Limb (tissue), 2 donors: ENCODE results near the gene FAM20A.
A peak's percentile ranks its signal among the peaks of the same experiment; 100 is the strongest.

Experiments
- DNase-seq, 2 donors: peaks; one replicate each; pipeline ENCODE4 v3.0.0-alpha.2; 2016; ENCODE audit errors: extremely low spot score in 2 of 2

Gene FAM20A

DNA sequence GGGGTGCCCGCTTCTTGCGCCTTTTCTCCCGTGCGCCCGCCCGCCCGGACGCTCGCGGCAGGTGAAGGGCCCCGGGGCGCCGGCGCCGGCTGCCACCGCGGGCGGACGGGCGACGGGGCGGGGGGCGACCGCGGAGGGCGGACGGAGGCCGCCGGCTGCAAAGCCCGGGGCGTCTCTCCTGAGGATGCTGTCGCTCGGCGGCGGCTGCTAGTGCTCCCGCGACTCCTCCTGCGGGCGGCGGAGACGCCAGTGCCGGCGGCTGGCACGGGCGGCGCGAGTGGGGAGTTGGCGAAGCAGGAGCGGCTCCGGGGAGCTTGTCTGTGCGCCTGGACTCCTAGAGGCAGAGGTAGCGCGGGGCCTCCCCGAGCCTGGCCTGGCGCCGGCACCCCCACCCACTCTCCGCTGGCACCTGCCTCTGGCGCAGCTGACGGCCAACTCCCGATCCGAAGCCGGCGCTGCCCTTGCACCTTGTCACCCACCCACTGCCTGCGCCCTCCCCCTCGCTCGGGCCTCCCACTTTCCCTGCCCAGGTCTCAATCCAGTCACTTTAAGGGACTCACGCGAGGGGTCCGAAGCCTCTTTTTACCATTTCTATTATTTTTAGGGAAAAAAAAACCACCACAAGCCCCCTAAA is at the start of gene FAM20A:
FAM20A (minus strand) TSS at position 437 of the 634 bp plus-strand sequence. CDS start 701 bp downstream, outside the sequence.
- peak in 1 of 2 donors; percentile 63 for DNase-seq

DNA sequence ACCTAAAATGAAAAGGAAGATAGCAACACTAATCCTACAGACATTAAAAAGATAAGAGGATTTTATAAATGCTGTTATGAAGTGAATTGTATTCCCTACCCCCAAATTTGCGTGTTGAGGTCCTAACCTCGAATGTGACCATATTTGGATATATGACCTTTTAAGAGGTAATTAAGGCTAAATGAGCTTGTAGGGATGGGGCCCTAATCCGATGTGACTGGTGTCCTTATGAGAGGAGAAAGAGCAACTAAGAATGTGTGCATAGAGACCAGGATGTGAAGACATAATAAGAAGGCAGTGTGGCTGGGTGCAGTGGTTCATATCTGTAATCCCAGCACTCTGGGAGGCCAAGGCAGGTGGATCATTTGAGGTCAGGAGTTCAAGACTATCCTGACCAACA is 48.2 kb upstream of the FAM20A start:
- no peak for DNase-seq

DNA sequence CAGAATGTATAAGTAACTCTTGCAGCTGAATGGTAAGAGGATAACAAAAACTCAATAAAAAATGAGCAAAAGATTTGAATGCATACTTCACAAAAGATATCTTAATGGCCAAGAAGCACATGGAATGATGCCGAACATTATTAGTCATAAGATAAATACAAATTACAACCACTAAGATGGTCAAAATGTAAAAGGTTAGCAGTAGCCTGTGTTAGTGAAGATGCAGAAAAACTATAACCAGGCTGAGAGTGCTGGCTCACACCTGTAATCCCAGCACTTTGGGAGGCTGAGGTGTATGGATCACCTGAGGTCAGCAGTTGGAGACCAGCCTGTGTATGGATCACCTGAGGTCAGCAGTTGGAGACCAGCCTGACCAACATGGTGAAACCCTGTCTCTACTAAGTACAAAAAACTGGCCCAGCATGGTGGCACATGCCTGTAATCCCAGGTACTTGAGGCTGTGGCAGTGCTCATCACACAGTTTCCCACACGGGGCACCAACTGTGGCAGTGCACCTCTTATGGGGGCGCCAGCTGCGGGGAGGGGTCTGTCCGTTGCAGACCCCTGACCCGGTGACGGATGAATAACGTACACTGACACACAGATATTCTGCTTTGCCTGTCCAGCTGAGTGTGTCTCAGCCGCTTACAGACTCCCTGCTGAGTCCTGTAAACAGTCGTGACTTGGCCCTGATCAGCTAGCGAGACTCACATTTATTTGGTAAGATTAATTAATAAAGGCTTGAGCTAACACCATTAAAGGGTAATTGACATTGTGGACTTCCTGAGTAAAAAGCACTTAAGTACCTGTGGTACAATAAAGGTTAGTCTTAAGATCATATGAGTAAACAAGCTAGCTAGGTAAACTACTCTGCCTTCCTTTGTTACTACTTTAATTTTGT is 45.7 kb upstream of the FAM20A start:
- DNase-seq, result no peak

DNA sequence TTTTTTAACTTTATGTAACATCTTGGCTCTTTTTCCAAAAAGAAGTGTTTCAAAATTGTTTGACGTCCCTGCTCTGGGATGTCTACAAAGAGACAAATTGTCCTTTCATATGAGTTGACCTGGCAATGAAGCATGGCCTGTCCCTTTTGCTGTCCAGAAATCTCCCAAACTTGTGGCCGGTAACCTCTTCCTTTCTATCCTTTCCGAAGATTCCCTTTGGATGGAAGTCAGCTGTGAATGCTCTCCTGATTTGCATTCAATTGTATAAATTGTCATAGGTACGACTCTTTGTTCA is 40.9 kb upstream of the FAM20A start:
- DNase-seq, result no peak

DNA sequence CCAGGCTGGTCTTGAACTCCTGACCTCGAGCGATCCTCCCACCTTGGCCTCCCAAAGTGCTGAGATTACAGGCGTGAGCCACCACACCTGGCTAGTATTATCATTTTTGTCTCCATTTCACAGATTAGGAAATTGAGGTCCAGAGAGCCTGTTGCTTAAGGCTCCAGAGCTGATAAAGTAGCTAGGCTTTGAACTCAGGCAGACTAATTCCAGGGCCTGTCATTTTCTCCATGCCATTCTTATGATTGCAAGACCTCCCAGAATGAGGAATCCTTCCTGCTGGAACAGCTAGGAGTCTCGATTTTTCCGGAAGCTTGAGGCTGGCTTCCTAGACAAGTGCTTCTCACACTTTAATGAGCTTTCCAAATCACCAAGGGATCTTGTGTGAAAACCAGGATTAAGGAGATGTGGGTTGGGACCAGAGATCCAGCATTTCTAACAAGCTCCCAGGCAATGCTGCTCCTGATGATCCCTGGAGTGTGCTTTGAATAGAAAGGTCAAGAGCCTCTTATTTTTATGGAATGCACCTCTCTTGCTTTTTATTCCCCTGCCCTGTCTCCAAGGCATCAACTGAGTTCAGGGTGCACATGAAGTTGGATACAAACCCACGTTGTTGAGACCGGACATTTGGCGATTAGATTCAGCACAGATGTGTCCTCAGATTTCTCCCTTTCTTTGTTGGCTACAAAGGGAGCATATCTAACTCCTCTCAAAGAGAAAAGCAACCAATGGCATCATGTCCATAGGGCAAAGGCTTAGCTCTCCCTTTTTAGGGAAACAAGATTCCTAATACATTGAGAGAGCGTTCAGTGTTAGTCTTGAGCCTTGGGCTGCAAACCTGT is 40.3 kb upstream of the FAM20A start:
- no peak for DNase-seq

DNA sequence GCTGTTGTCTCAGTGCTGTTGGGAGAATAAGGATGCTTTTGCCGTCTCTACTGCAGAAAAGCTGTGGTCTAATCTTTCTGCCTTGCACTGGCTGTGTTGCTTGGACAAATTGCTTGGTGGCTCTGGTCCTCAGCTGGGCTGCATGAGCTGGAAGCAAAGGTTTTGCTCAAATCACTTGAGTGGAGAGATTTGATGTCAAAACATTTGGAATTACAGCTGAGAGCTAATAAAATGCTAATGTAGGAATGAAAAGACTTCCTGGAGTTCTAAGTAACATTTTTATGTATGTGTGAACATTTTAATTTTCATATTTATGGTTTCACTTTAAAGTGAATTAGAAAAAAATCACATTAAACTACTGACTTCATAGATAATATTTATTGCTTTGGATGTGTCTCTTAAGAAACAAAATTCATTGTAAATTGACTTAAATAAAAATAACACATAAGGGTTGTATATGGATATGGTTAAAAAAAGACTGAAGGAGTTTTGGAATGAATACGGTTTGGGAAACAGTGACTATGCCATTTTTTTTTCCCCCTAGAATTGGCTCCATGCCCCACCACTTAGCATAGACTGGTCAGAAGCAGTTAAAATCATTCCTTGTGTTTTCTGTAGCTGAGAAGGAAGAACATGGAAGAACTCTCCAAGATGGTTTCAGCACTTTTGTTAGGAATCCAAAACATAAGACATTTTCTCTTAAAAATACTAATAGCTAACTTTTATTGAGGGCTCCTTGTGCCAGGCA is 39.2 kb upstream of the FAM20A start:
- peak; percentile 28 to 38 for DNase-seq

DNA sequence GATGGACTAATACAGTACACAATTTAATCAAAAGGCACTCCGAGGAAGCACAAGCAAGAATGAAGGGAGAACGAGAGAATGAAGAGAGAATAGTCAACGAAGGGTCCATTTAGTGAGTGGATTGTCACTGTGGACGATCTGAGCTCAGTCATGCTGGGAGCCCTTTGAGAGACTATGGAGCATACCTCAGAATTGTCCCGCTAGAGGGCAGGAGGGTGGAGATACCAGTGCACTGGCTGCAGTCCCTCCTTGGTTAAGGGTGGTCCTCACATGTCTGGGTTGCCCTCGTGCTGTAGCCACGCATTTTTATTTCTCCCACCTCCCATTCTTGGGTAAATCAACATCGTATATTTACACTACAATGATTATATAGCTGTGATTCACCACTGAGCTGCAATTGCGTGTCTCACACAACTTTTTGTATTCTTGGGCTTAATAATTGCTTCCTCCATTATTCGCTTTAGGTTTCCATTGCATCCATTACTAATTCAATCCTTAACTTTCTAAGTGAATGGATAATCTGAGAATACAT is 33.2 kb upstream of the FAM20A start:
- DNase-seq, result no peak

DNA sequence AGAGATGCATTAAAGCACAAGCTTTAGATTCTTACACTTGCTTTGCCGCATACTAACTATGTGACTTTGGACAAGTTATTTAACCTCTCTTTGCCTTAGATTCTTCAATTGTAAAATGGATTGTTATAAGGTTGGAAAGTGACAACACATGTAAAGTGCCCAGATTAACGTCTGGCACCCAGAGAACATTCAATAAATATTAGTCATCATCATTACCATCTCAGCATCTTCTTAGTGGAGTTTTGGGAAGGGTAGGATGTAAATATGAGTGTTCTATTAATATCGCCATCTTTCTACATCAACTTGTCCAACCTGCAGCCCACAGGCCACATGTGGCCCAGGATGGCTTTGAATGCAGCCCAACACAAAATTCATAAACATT is 27.4 kb upstream of the FAM20A start:
- DNase-seq, result no peak

DNA sequence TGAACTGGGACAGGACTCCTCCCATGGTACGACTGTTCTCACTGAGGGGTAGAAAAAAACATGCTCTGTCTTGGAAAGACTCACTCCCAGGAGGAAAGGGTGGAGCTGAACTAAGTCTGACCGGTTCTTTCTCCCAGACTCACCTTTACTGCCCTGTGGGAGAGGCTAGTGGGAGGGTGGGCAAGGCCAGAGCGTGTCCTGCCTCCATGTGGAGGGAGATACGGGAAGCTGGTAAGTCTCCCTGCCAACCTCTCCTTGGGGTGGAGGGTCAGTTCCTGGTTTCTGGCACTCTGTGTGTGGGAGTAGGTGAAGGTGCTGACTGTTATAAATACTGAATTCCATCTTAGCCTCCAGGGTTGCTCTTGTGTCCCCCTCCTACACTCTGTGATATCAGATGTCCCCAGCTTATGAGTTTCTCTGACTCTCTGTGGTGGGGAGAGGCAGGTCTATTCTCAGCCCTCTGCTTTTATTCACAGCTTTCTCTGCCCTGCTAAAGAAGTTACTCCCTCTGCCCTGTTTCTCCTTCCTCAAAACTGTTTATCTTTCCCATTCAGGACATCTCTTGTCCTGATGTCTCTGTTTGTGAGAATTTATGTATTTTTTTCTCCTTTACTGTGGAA is 26.9 kb upstream of the FAM20A start:
- no peak for DNase-seq

DNA sequence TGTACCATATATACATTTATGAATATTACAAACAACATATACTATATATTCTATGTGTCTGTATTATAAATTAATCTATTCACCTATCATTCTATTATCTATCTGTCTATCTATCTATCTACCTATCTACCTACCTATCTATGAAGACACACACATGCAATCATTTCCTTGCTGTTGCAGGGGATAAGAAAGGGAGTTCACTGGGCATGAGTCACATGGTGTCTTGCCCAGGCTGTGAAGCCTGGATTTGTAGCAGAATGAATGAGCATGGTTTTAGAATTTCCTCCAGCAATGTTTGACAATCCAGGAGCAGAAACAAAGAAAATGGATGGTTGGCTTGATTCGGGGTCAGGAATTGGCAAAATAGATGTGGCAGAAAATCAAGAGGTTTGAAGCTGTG is 23.2 kb upstream of the FAM20A start:
- DNase-seq, result no peak

DNA sequence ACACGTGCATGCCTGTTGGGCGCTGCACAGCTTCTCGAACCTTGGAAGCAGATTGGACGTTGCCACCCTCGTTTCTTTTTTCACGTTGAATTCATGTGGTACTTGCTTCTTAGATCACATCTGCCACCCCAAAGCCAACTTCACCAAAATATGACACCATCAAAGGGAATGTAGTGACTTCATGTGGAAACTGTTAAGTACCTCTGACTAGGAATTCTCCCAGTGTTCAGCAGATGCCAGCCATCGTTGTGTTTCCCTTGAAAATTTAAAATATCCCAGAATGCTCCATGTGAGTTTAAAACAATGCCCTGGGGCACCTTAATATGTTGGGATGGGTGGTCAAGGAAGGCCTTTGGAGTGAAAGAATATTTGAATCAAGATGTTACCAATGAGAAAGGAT is 22.6 kb upstream of the FAM20A start:
- no peak for DNase-seq

DNA sequence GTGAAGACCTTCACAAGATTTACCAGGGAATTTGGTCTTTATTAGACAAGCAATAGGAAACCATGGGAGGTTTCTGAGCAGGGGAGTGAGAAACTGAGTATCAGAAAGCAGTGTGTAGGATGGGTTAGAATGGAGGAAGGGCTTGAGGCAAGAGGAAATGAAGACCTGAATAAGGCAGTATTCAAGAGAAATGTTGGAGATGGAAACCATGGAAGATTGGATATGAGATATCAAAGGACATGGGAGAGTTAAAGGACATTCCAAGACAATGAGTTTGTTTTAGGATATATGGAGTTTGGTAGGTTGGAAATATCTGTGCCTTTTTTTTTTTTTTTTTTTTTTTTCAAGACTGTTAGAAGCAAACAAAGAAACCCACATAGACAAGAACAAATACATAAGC is 21.3 kb upstream of the FAM20A start:
- no peak for DNase-seq

DNA sequence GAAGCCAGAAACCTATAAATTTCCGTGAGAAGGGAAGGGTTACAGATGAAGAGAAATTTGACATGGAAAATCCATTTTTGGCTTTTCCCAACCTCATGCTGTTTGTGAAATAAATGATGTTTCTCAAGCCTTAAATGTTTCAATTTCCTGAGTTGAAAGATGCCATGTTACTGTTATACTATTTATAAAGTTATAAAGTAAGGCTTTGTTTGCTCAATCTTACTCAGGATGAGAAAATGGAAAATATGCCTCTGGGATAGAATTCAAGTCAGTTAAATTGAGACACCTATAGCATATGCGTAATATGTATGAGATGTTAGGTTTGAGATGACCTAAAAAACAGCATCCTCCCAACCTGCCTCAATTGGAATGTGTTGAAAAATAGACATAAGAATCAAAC is 19.9 kb upstream of the FAM20A start:
- DNase-seq, result peak in 1 of 2 donors; percentile 40

DNA sequence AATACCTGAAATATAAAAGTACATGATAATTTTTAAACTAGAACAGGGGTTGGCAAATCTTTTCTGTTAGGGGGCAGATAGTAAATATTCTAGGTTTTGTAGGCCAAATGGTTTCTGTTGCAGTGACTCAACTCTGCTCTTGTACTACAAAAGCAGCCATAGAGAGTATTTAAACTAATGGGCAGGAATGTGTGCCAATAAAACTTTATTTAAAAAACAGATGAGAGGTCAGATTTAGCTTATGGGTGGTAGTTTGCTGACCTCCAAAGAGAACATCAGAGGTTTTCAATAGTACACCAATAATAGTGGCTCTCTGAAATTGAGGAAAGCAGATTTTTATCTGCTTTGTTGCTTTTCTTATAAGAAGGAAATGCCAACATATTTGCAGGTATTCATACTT is 15.2 kb upstream of the FAM20A start:
- no peak for DNase-seq

DNA sequence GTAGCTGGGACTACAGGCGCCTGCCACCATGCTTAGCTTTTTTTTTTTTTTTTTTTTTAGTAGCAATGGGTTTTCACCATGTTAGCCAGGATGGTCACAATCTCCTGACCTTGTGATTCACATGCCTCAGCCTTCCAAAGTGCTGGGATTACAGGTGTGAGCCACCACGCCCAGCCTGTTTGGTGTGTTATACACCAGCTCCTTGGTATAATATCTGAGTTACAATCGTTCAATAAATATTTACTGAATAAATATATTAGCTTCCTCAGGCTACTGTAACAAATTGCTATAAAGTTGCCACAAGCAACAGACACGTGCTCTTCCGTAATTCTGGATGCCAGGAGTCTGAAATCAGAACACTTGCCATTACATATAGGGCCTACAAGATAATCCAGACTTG is 13.6 kb upstream of the FAM20A start:
- DNase-seq, result no peak

DNA sequence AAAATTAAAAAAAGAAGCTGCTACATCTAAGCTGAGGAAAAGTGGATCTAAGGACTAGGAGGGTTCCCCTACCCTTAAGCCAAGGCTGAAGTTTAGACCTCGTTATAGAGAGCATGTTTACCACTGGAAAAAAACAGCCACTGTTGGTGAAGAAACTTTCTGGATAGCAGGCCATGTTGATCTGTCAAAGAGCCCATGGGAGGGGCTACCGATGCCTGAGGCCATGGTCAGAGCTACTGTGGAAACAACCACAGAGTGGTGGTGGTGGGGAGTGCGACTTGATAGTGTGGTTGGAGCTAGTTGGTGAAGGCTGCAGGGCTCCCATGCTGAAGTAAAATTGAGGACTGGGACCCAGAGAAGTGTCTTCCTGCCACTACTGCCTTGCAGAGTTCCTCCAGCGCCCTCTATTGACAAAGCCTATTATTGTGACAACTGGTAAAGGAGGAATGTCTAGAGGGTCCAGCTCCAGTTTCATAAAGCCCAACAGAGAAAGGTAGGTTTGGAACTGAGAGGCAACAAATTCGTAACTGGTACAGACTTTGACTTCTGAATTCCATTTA is 12.7 kb upstream of the FAM20A start:
- no peak for DNase-seq

DNA sequence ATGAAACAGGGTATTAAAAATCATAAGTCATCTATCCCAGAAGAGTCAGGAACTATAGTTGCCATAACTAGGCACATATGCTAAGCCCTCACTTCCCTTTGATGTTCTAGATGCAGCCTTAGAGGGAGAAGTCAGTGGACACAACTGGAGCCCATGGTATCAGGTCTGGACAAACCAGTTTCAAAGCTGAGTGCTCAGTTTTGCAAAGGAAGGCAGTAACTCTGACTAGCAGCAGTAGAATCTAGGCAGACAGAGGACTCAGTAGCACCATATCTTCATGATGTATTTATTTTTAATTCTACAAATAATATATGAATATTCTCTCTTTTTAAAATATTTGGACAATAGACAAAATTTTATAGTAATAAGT is 11.7 kb upstream of the FAM20A start:
- no peak for DNase-seq

DNA sequence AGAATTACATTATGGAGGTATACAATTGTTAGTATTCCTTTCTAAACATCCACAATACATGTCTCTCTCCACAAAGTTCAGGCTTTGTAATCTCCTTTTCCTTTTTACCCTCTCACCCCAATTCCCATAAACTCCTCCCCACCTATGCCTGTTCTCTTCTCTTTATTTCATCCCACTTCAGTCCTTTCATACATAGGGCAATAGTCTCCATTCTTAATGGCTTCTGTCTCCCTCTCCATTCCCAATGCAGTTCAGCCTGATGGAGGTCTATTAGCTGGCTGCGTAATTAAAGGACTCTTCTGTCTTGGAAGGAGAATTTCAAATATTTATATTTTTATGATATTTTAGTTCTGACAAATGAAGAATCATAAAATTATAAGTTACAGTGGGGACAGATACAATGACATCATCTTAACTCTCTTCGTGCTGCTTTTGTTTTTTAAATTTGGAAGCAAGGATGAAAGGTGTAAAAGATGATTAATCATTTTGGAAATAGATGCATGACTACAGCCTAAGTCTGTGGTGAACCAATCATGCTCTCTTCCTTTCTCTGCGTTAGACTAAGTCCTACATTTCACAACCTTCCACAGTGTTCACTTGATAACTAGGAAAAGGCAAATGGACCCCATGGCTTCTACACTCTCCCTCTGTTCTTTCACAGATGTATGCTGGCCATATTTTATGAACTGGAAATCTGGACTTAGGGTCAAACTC is 11.2 kb upstream of the FAM20A start:
- DNase-seq, result no peak

DNA sequence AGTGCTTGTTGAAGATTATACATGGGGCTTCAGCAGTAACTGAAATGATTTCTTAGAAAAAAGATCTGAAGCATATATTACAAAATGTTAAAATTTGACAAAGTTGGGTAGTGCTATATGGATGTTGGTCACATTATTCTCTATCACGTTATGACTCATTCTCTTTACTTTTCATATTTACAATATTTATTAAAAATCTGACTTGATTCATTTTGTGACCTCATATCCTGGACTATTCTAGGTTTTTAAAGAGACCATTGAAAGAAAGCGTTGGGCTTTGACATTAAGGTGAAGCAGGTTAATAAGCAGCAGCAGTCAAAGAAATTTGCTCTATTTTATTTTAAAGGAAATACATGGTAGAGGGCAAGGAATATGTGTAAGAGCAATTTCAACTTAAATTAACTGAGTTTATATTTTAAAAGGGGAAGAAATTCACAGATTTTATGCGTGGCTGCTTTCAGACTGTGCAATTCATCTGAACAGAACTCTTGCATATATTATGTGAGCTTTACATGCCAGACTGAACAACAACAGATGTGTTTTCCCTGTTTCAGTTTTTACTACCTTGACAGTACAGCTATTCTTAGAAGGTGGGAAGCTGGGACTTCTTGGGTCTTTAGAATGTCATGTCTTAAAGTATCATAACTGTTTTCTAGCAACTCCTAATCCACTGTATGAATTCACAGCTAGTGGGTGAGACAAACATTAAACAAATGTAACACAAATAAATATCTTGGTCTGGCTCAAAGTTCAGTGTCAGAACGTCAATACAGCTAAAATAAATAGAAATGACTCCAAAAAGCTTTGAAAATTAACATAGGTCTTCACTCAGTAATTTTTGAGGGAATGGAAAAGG is 10.4 kb upstream of the FAM20A start:
- DNase-seq, result no peak
